Parathyroid adenoma (tissue), 2 donors: ENCODE results near the gene KCNH1.

ENCODE experiments used
- H2AFZ ChIP-seq: fragments of 300-600 bp; sonication (generic); one replicate; pipeline ENCODE4 v1.7.0; 2017; ENCODE audit warnings: antibody characterized with exemption, mild to moderate bottlenecking
- H3K27ac ChIP-seq: fragments of 300-600 bp; sonication (generic); one replicate; pipeline ENCODE4 v1.7.0; 2017
- H3K27me3 ChIP-seq: fragments of 300-600 bp; sonication (generic); one replicate; pipeline ENCODE4 v1.7.0; 2017; ENCODE audit warnings: low read length; ENCODE audit not compliant: control insufficient read depth, insufficient read depth
- H3K36me3 ChIP-seq: fragments of 300-600 bp; sonication (generic); one replicate; pipeline ENCODE4 v1.7.0; 2017; ENCODE audit warnings: low read length; ENCODE audit not compliant: control insufficient read depth, insufficient read depth
- H3K4me1 ChIP-seq: fragments of 300-600 bp; sonication (generic); one replicate; pipeline ENCODE4 v1.7.0; 2017; ENCODE audit warnings: control low read depth
- H3K4me2 ChIP-seq: fragments of 300-600 bp; sonication (generic); one replicate; pipeline ENCODE4 v1.7.0; 2017; ENCODE audit warnings: low read length
- H3K4me3 ChIP-seq: fragments of 300-600 bp; sonication (generic); one replicate; pipeline ENCODE4 v1.7.0; 2017; ENCODE audit warnings: low read depth, low read length
- H3K79me2 ChIP-seq: fragments of 300-600 bp; sonication (generic); one replicate; pipeline ENCODE4 v1.7.0; 2017; ENCODE audit warnings: control low read depth
- H3K9ac ChIP-seq: fragments of 300-600 bp; sonication (generic); one replicate; pipeline ENCODE4 v1.7.0; 2017; ENCODE audit warnings: mild to moderate bottlenecking
- H3K9me3 ChIP-seq: fragments of 300-600 bp; sonication (generic); one replicate; pipeline ENCODE4 v1.7.0; 2017; ENCODE audit warnings: low read length; ENCODE audit not compliant: control insufficient read depth
- CTCF ChIP-seq: fragments of 300-600 bp; sonication (generic); IDR thresholded peaks from one replicate; pipeline ENCODE4 v1.7.0; 2017; ENCODE audit warnings: antibody characterized with exemption, mild to moderate bottlenecking
- donor health status: primary hyperparathyroidism.

Gene KCNH1

GRCh38 chr1:210711825-210712612, 421.9 kb downstream of the KCNH1 start:
- Histone ChIP-seq H3K27me3 (no peaks in the 10 kb centered on the region), H3K27ac (no peak overlapping the region), H3K4me3 (no peak overlapping the region), H2AFZ (no peak overlapping the region), H3K9ac (no peak overlapping the region), H3K9me3 (no peaks in the 10 kb centered on the region), H3K4me2 (no peak overlapping the region), H3K4me1 (no peaks in the 10 kb centered on the region), H3K36me3 (no peaks in the 10 kb centered on the region), H3K79me2 (no peaks in the 10 kb centered on the region)
- no peak for TF ChIP-seq CTCF

- Histone ChIP-seq H3K4me2 (no peak overlapping the region), H3K9ac (no peak overlapping the region), H3K36me3 (no peaks in the 10 kb centered on the region), H2AFZ (no peak overlapping the region), H3K4me3 (no peak overlapping the region), H3K27ac (no peak overlapping the region), H3K79me2 (no peaks in the 10 kb centered on the region), H3K27me3 (no peaks in the 10 kb centered on the region), H3K4me1 (no peaks in the 10 kb centered on the region), H3K9me3 (no peaks in the 10 kb centered on the region)
- TF ChIP-seq CTCF = no peak
Measured at GRCh38 chr1:210709701-210710100, 424.2 kb downstream of the KCNH1 start.

GRCh38 chr1:210707300-210708240, 426.4 kb downstream of the KCNH1 start:
- Histone ChIP-seq H3K4me2 (no peak overlapping the region), H3K36me3 (no peaks in the 10 kb centered on the region), H3K9ac (no peak overlapping the region), H3K4me3 (no peak overlapping the region), H3K4me1 (no peaks in the 10 kb centered on the region), H3K27ac (no peak overlapping the region), H3K79me2 (no peaks in the 10 kb centered on the region), H2AFZ (no peak overlapping the region), H3K9me3 (no peaks in the 10 kb centered on the region), H3K27me3 (no peaks in the 10 kb centered on the region)
- TF ChIP-seq CTCF = no peak

- no peak overlapping the region for H2AFZ ChIP-seq
- H3K9me3 ChIP-seq = no peaks in the 10 kb centered on the region
- no peak overlapping the region for H3K9ac ChIP-seq
- H3K27ac ChIP-seq = no peak overlapping the region
- no peaks in the 10 kb centered on the region for H3K79me2 ChIP-seq
- no peak overlapping the region for H3K4me2 ChIP-seq
- H3K4me1 ChIP-seq = no peaks in the 10 kb centered on the region
- H3K4me3 ChIP-seq = no peak overlapping the region
- no peaks in the 10 kb centered on the region for H3K27me3 ChIP-seq
- TF ChIP-seq CTCF = no peak
- no peaks in the 10 kb centered on the region for H3K36me3 ChIP-seq
Measured at GRCh38 chr1:210706246-210706645, 427.7 kb downstream of the KCNH1 start.
